Measurements from ENCODE around the gene ZNRF3. TPM values are rescaled to one million over a fixed set of nuclear protein-coding genes. Genes with fewer than 3 reads are reported as not detected.
"Not testable (repeated sequence)": the region's sequence is repeated elsewhere in the genome, so short reads cannot be mapped to it uniquely, and the experiment has no call there.

Gene ZNRF3
- total RNA-seq, 1 donor from 2014 or later, result 7.7 TPM

DNA sequence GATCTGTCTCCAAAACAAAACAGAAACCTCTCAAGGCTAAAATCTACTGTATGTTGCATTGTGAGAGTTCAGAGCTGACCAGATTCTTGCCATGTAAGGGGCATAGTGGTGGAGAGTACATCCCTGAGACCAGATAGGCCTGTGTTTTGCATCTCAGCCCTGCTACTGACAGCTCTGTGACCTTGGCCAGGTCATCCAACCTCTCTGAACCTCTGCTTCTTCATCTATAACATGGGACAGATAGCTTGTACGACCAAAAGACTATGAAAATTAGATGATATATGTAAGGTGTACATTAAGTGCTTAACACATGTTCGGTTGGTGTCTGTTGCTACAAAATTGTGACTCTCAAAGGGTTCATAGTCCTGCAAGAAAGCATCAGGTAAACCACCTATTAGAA lies 22.9 kb downstream of the ZNRF3 start:
- no peak for DNase-seq (ENCODE audit: low spot score)

DNA sequence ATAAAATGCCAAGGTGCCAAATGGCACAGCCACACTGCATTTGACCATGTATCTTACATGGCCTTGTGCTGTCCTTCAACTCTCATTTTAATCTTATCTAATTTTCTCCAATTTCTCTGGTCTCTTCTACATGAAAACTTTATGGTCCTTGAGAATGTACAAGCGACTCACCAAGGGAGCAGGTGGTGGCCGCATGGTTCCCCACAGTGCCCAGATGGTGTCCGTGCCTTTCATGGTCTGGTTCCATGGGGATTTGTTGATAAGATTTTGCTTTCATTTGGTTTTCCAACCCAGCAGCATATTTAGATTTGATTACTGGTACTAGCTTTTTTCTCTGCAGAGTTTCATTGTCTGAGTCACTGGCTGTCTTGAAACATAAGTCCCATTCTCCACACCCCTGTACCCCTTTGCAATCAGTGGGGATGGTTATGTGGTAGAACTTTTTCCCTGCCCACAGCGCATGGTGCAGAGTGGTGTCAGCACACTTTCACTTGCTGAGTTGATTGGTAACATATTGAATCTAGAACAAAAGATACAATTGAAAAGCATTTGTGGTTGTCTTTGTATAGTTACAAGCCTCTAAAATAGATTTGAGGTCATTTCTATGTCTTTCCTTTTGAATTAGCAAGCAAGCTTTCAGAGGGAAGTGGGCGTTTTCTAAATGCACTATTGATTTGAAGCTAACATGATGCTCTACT lies 24.1 kb downstream of the ZNRF3 start:
- DNase-seq (ENCODE audit: low spot score), result no peak

DNA sequence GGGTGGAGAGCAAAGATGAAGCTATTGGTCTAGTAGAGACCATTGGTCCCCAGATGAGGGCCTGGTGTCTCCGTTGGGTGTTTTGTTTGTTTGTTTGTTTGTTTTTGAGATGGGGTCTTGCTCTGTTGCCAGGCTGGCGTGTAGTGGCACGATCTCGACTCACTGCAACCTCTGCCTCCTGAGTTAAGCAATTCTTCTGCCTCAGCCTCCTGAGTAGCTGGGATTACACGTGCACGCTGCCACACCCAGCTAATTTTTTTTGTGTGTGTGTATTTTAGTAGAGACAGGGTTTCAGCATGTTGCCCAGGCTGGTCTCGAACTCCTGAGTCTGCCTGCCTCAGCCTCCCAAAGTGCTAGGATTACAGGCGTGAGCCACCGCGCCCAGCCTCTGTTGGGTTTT lies 25.4 kb downstream of the ZNRF3 start:
- DNase-seq (ENCODE audit: low spot score), result not testable (repeated sequence)

DNA sequence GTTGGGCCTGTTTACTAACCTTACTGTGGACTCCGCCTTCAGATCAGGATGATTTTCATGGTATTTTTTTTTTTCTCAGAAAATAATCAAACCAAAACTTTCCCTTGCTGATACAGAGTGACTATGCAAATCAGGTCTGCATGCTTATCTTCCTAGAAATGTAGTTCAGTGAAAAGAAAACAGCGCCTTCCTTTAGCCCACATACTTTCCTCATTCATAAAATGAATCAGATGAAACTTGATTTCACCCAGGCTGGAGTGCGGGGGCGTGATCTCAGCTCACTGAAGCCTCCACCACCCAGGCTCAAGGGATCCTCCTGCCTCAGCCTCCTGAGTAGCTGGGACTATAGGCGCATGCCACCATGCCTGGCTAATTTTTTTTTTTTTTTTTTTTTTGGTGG lies 26.0 kb downstream of the ZNRF3 start:
- no peak for DNase-seq (ENCODE audit: low spot score)

DNA sequence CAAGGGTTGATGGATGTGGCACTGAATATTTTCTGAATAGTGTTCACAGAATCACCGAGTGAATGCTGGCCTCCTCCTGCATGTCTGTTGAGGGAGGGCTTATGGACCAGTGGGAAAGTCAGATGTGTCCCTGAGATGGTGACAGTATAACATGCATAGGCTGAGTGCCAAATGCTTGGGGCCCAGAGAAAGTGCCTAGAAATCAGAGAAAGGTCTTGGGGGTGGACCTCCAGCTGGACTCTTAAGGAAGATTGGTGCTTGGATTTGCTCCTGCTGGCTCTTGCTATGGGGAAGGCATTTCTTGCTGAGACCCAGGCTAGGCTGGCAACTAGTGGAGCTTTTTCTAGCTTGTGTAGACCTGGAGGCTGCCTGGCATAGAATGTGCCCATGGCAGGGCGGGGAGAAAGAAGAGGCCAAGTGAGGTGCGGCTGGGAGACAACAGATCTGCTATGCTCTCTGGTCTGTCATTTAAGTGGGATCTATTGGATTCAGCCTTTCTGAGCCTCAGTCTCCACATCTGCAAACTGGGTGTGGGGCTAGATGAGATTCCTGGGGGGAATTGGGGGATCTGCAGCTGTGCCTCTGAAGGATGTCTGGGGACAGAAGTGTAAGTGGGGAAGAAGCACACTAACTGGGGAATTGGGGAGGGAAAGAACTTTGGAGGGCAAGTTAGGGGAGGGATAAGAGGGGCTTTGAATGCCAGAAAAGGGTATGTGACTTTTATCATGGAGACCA lies 27.4 kb downstream of the ZNRF3 start:
- no peak for DNase-seq (ENCODE audit: low spot score)

DNA sequence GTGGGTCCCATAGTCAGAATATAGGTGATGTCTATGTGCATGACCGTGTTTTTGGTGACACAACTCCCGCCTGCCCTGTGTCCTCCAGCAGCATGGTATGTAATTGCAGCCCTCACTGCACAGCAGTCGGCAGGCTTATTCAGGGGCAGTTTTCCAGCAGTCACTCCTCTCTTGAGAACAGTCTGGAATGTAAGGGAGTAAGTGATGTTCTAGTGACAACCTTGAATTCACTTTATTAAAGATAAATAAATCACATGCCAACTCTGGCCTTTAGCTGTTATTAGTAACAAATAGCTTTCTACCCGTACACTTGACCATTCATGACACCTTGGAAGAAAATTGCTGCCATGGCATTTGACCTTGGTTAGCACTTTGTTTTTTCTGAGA lies 27.9 kb downstream of the ZNRF3 start:
- DNase-seq (ENCODE audit: low spot score), result no peak

DNA sequence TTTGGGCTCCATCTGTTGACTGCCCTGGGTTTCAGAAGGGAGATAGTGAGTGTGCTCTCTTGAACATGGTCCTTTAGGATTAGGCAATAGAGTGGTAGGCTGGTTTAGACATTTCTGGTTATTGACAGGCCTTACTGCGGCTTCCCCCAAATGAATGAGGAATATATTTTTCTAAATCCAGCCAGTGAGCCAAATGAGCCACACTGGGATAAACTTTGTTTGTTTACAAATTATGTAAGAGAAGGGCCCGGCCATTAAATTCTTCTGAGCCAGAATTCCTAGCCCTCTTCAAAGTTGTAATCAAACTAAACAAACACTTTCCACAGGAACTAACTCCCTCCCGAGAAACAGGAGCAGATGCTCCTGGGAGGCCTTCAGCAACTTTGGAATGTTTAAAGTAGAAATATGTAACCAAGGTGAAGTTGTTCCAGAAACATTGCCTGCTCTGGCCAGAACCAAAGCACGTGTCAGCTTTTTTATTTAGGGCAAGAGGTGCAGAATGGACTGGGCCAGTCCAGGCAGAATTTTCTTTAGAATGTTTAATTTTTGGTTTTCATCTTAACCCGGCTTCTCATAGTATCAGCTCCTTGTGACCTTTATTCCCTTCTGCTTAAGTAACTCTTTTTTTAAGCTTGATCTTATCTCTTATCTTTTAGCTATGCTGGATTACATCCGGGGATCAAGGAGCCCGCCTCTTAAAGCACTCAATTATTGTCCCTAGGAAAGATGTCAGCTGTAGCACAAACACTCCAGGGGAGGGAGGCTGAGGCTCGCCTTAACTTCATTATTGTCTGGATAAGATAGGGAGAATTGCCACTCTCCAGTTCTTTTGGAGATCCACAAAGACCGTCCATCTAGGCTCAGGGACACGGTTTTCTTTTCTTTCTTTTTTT lies 28.7 kb downstream of the ZNRF3 start:
- peak; percentile 58 for DNase-seq (ENCODE audit: low spot score)

DNA sequence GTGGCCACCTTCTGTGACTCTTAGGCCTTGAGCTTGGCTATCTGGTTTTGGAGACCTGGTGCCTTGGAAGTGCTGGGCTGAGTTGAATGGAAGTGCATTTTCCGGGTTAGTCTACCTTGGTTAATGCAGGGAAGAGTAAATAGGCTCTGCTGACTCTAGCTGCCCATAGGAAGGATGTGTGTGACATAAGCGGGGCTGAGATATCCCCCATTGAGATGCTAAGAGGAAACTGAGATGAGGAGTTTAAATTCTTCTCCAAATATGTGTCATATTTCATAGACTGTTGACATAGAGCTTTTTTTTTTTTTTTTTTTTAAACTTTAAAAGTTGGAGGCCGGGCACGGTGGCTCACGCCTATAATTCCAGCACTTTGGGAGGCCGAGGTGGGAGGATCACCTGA lies 30.8 kb downstream of the ZNRF3 start:
- no peak for DNase-seq (ENCODE audit: low spot score)

DNA sequence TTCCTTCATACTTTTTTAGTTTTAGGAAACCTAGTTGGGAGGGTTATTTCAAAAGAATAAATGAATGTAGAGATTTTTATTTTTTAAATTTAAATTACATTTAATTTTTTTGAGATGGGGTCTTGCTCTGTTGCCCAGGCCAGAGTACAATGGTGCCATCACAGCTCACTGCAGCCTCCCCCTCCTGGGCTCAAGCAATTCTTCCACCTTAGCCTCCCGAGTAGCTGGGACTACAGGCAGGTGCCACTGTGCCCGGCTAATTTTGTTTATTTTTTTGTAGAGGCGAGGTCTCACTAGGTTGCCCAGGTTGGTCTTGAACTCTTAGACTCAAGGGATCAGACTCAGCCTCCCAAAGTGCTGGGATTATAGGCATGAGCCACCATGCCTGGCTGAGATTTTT lies 32.6 kb downstream of the ZNRF3 start:
- no peak for DNase-seq (ENCODE audit: low spot score)

DNA sequence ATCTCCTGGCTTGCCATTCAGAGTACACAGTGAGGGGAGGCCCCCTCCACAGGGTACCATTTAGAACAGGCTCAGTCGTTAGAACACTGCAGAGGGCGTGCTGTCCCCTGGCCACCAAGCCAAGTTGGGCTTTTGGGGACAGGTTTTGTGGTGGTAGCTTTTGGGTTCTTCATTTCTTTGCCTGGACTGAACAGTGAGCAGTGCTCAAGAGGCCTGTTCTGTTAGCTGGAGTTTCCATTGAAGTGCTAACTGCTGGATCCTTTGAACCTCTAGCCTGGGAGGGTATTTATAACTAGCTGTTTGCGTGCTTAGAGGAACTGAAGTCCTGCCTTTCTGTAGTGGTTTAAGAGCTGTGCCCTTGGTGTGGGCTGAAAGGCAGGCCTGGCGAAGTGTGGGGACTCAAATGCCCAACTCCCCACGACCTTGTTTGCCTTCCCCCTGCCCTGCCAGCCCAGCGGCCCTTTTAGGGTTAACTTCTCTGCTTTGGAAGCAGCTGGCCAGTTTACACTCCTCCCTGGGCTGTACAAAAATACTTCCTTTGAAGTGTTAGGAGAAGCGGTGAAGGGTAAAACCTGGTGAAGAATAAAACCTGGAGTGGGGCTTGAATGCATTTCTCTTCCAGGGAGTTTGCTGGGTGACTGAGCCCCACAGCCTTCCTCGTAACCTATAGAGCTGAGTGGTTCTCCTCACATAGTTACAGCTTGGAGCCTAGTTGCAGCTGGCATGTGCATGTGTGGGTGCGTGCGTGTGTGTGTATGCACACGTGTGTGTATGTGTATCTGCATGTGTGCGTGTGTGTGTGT lies 34.6 kb downstream of the ZNRF3 start:
- DNase-seq (ENCODE audit: low spot score), result peak; percentile 92

DNA sequence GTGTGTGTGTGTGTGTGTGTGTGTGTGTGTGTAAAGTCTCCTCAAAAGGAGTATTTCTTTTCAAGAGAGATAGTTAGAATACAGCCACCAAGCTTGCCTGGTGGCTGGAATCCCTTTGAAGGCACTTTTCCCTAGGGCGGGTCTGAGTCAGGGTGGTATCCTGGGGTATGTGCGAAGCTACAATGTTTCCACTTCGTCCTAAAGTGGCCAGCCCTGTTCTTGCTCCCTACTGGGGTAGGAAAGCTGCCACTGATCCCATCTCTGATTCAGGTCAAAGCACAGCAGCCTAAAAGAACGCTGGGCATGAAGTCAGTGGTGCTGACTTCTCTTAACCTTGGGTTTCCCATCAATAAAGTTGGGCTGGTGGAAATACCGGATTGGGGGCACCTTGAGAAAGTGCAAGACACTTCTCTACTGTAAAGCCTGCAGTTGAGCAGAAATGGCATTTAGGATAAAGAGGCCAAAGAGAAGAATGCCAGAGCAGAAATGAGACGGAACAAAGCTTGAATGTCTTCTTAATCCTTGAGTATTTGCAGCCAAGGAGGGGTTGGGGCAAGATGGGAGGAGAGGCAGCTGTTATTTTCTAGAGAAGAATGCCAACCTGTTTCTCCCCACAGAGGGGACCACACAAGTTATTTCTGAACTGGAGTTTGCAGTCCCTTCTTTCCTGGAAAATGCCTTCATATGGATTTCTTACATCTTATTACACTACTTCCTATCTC lies 35.3 kb downstream of the ZNRF3 start:
- DNase-seq (ENCODE audit: low spot score), result peak; percentile 57

DNA sequence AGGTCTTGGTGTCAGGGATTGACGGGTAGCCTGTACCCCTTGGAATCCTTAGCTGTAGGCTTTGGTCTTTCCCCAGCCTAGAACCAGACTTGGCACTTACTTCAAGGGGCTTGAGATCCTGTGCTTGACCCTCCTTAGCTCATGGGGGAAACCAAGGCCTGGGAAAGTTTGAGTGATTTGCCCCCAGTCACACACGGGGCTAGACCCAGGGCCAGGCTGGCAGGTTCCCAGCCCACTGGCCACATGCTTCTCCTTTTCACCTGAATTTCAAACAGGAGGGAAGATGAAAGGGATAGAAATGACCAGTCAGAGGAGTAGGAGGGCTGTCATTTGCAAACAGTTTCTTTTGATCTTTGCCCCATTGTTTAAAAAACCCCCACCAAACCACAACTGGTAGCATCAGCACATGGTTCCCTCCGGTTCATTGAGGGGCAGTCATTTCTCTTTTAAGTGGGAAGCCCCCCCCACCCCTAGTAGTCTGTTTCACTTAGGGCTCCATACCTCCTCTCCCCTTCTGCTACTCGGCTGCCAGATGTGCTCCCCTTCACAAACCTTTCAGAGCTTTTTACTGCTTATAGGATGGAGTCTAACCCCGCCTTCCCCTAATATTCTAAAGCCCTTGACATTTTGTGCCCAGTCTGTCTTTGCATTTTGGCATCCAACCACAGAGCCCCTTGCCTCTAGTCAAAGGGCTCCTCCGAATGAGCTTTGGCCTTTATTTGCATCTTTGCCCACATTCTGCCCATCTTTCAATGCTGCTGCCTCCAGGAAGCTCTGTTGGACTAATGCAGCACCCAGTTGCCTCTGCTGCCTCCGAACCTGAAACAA lies 37.6 kb downstream of the ZNRF3 start:
- no peak for DNase-seq (ENCODE audit: low spot score)

DNA sequence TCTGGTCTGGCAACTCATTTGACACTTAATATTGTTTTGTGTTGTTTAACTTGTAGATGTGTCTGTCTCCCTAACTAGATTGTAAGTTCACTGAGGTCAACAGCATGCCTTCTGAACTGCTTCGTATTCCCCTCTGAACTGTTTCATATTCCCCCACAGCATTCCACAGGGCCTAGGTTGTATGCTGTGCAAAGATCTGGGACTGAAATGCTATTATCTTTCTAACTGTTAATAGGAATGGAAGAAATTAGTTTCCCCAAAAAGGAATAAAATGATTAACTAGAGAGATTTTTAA lies 38.2 kb downstream of the ZNRF3 start:
- DNase-seq (ENCODE audit: low spot score), result no peak

DNA sequence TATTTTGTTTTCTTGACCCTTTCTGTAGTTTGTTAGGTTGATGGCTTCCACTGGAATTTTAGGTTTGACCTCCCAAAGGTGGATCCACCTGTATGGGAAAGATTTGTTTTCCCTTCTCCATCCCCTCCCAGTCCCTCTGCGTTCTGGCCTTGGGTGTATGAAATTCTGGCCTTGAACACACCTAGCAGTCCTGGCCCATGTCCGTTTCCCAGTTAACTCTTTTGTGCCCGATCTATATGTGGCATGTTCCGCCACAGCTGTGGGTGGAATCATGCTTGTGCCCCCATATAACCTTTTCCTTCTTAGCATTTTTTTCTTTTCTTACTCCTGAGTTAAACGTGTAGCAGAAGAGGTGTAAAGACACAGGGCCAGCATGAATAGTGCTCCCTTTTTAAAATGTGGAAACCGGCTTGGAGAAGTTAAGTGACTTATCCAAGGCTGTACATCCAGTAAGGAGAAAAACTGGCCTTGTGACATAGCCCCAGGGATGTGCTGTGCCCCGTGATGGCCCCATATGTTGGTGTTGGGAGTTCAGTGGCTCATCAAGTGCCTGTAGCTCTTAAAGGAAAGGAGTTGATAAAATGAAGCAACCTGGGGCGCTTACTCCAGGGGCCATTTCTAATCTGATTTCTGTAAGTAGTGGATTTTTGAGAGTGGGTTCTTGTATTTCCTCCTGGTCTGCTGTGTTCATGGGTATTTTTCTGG lies 39.3 kb downstream of the ZNRF3 start:
- no peak for DNase-seq (ENCODE audit: low spot score)

DNA sequence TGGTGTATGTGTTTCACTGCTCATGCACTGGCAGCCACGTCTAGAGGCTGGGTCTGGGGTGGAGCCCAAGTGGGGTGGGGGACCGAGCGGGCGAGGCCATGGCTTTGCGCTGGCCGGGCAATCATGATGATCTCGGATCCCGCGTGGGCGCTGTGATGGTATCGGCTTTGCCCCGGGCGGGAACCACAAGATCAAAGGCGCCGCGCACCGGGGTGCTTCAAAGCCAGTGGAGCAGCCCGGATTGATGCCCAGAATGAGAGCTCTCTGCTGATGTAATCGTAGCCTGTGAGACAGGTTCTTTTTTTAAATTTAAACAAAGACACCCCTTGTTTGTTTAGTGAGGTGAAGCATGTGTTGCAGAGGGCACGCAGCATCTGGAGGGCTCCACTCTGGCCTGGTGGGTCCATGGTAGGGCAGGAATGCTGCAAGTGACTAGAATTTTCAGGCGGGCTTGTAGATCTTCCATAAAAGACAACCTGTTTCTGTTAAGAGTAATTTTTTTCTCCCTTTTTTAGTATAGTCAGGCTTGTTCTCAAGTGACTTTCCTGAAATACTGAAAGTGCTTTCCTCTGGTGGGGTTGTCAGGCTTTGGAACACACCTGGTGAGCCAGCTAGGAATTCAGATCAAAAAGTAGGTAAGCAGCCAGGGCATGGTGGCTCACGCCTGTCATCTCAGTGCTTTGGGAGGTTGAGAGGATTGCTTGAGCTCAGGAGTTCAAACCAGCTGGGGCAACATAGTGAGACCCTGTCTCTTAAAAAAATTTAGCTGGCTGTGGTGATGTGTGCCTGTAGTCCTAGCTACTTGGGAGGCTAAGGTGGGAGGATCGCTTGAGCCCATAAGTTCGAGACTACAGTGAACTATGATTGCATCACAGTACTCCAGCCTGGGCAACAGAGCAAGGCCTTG lies 40.7 kb downstream of the ZNRF3 start:
- peak; percentile 45 for DNase-seq (ENCODE audit: low spot score)

DNA sequence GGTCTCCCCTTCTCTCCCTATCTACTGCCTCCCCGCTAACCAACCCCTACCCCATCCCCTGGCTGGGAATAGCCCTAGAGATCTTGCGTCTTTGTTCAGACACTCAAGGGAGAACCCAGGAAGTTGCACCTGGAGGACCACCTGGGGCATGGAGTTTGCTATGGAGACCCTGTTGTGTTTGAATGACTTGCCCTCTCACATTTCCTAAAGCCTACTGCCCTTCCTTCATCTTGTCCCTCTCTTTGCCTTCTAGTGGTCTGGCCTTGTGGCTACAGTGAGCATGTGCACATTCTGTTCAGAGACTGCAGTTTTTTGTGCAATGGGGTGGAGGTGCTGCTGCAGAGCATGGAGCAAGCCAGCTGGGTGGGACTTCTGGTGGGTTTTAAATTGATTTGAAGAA lies 42.5 kb downstream of the ZNRF3 start:
- no peak for DNase-seq (ENCODE audit: low spot score)

DNA sequence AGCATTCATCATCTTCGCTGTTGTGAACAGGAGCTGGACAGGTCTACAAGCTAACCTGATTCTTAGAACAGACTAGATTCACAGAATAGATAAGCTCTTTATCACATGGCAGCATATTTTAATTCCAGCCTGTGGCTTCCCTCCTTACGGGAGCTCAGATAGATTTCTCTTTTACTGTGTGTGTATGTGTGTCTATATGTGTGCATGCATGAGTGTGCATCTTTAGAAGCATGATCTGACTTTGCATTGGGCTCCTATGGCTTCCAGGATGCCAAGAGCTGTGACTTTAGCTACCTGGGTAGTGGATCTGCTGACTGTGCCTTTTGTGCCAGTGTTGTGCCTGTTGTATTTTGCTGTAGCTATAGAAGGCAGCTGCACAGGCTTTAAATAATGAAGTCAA lies 44.3 kb downstream of the ZNRF3 start:
- DNase-seq (ENCODE audit: low spot score), result no peak

DNA sequence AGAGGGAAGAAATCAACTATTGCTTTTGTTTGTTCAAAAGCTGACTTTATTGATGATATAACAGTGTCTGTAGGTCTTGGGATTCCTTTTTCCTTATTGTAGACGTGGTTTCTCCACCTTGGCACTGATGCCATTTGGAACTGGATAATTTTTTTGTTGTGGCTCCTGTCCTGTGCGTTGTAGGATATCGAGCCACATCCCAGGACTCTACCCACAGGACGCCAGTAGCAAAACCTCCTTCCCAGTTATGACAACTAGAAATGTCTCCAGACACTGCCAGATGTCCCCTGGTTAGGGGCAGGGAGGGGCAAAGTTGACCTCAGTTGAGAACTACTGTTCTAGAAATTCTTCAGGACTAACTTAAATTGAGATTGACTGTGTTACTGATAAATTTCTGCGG lies 45.8 kb downstream of the ZNRF3 start:
- DNase-seq (ENCODE audit: low spot score), result no peak

Data from umbilical cord (tissue), 2 donors.